Right hindlimb (tissue), 1 donor: ENCODE results near the gene CTSA.
"Not testable (repeated sequence)": the region's sequence is repeated elsewhere in the genome, so short reads cannot be mapped to it uniquely, and the experiment has no call there.

Source experiments
- DNase-seq: peaks from one replicate; pipeline ENCODE4 v3.0.0-alpha.2; 2018

The CTSA gene

GRCh38 chr20:45919542-45920399 lies 28.6 kb downstream of the CTSA start:
- peak; percentile 84 for DNase-seq

GRCh38 chr20:45920462-45921336 lies 29.6 kb downstream of the CTSA start:
- DNase-seq, result no peak

- no peak for DNase-seq
These were observed 30.4 kb downstream of the CTSA start for GRCh38 chr20:45921337-45922189.

GRCh38 chr20:45924391-45925261 lies 33.5 kb downstream of the CTSA start:
- no peak for DNase-seq

- no peak for DNase-seq
These were observed 34.8 kb downstream of the CTSA start for GRCh38 chr20:45925821-45926506.

- DNase-seq, result no peak
These were observed 35.6 kb downstream of the CTSA start for GRCh38 chr20:45926731-45927070.

GRCh38 chr20:45927071-45927878 lies 36.1 kb downstream of the CTSA start:
- no peak for DNase-seq

- not testable (repeated sequence) for DNase-seq
These were observed 40.5 kb downstream of the CTSA start for GRCh38 chr20:45931680-45932079.

- peak; percentile 75 for DNase-seq
These were observed 42.3 kb downstream of the CTSA start for GRCh38 chr20:45933266-45934045.

GRCh38 chr20:45934046-45934585 lies 43.0 kb downstream of the CTSA start:
- DNase-seq, result peak; percentile 89

- peak; percentile 98 for DNase-seq
These were observed 43.7 kb downstream of the CTSA start, which contains the start of gene PCIF1 for GRCh38 chr20:45934586-45935415. TSS of gene PCIF1 (plus strand) at chr20:45934683. CDS start at chr20:45939000, 4,317 bp downstream.

- no peak for DNase-seq
These were observed 44.4 kb downstream of the CTSA start for GRCh38 chr20:45935416-45936046.

- no peak for DNase-seq
These were observed 46.6 kb downstream of the CTSA start for GRCh38 chr20:45937765-45938164.

GRCh38 chr20:45938727-45939438 lies 47.7 kb downstream of the CTSA start:
- no peak for DNase-seq

- no peak for DNase-seq
These were observed 48.9 kb downstream of the CTSA start for GRCh38 chr20:45940053-45940452.

- no peak for DNase-seq
These were observed 49.3 kb downstream of the CTSA start for GRCh38 chr20:45940469-45940868.

GRCh38 chr20:45943613-45944012 lies 52.5 kb downstream of the CTSA start:
- DNase-seq, result no peak
